H1 (cell line): ENCODE results near the gene CBLL2. TPM values are rescaled to one million over a fixed set of nuclear protein-coding genes. Genes with fewer than 3 reads are reported as not detected.

ENCODE experiments used
- CTCF ChIA-PET: fragments of 300-600 bp; sonication (Branson Sonifier 250); formaldehyde crosslinking; loops from one replicate; lab custom pipeline; 2021; ENCODE audit not compliant: partially characterized antibody; lab: Charles Lee
- POLR2A ChIA-PET: fragments of 300-600 bp; sonication (Branson Sonifier 250); formaldehyde crosslinking; loops from one replicate; lab custom pipeline; 2021; ENCODE audit warnings: inconsistent platforms; ENCODE audit not compliant: partially characterized antibody; lab: Charles Lee
- DNase-seq, 2 experiments: peaks; one replicate each; pipeline versions ENCODE4 v3.0.0 to v3.0.0-alpha.2; 2010 to 2022; ENCODE audit warnings: low spot score in 2 of 2, low read depth in 1 of 2, mixed read lengths in 1 of 2
- FAIRE-seq: peaks from 2 replicates; lab custom pipeline; 2011; peaks lifted over from hg19 to GRCh38; lab: Jason Lieb, UNC
- H2AFZ ChIP-seq: 2 replicates; pipeline ENCODE4 v1.8.1; 2012; ENCODE audit warnings: low read length, inconsistent platforms
- H2AK5ac ChIP-seq: 2 replicates; pipeline ENCODE4 v1.6.1; 2013; ENCODE audit warnings: low read depth, low read length
- H2BK120ac ChIP-seq: replicated peaks from 2 replicates; pipeline ENCODE3; 2013; ENCODE audit warnings: low read depth, low read length, inconsistent platforms
- H2BK12ac ChIP-seq: 2 replicates; pipeline ENCODE4 v1.6.1; 2013; ENCODE audit warnings: low read depth, low read length
- H2BK15ac ChIP-seq: 2 replicates; pipeline ENCODE4 v1.6.1; 2013; ENCODE audit warnings: low read length
- H2BK20ac ChIP-seq: 2 replicates; pipeline ENCODE4 v1.6.1; 2013; ENCODE audit warnings: low read length
- H2BK5ac ChIP-seq: 2 replicates; pipeline ENCODE4 v1.6.1; 2013; ENCODE audit warnings: low read depth, low read length
- H3K14ac ChIP-seq: 2 replicates; pipeline ENCODE4 v1.6.1; 2013; ENCODE audit warnings: inconsistent platforms; ENCODE audit not compliant: insufficient read length
- H3K18ac ChIP-seq: 2 replicates; pipeline ENCODE4 v1.6.1; 2013; ENCODE audit warnings: low read length; ENCODE audit errors: extremely low read depth
- H3K23ac ChIP-seq: 2 replicates; pipeline ENCODE4 v1.6.1; 2013; ENCODE audit warnings: inconsistent platforms; ENCODE audit not compliant: insufficient read length
- H3K23me2 ChIP-seq: 2 replicates; pipeline ENCODE4 v1.6.1; 2013; ENCODE audit warnings: low read depth, low read length
- H3K27ac ChIP-seq: 2 replicates; pipeline ENCODE4 v1.6.1; 2011; ENCODE audit warnings: low read depth, low read length, inconsistent platforms
- H3K27me3 ChIP-seq, 4 experiments: replicated peaks in 1 of 4; 1 replicate in 1 of 4; 2 replicates in 3 of 4; pipeline versions ENCODE4 v1.6.1 to v1.8.1; 2011 to 2013; ENCODE audit warnings: low read length in 3 of 4, mild to moderate bottlenecking in 3 of 4, inconsistent platforms in 2 of 4, mixed read lengths in 2 of 4, moderate library complexity in 1 of 4; ENCODE audit not compliant: control insufficient read depth in 3 of 4, insufficient read depth in 3 of 4; ENCODE audit errors: extremely low read depth in 1 of 4
- H3K36me3 ChIP-seq, 4 experiments: 2 replicates each; pipeline versions ENCODE4 v1.6.1 to v1.8.1; 2011 to 2013; ENCODE audit warnings: mild to moderate bottlenecking in 4 of 4, low read length in 3 of 4, moderate library complexity in 2 of 4, control low read depth in 1 of 4, inconsistent platforms in 1 of 4; ENCODE audit not compliant: insufficient read depth in 4 of 4, control insufficient read depth in 2 of 4
- H3K4ac ChIP-seq: replicated peaks from 2 replicates; pipeline ENCODE3; 2013; ENCODE audit warnings: low read length, low read depth, mixed read lengths, inconsistent platforms; ENCODE audit not compliant: insufficient read length
- H3K4me1 ChIP-seq, 4 experiments: replicated peaks in 1 of 4; 1 replicate in 1 of 4; 2 replicates in 3 of 4; pipeline versions ENCODE4 v1.6.1 to v1.8.1; 2011 to 2013; ENCODE audit warnings: low read length in 3 of 4, inconsistent platforms in 2 of 4, mixed read lengths in 1 of 4; ENCODE audit not compliant: insufficient read depth in 4 of 4, control insufficient read depth in 3 of 4
- H3K4me2 ChIP-seq, 2 experiments: 2 replicates each; pipeline versions ENCODE4 v1.6.1 to v1.8.1; 2011 to 2013; ENCODE audit warnings: low read depth in 2 of 2, low read length in 2 of 2, control low read depth in 1 of 2, inconsistent platforms in 1 of 2, mild to moderate bottlenecking in 1 of 2; ENCODE audit not compliant: insufficient read depth in 1 of 2
- H3K4me3 ChIP-seq, 4 experiments: fragments of 200-600, 300-600 bp in 1 of 4; sonication (generic), shearing (Covaris generic), sonication (Bioruptor Twin) in 1 of 4; 2 replicates each; pipeline versions ENCODE4 v1.5.1 to v1.8.1; 2011 to 2016; ENCODE audit warnings: low read length in 4 of 4, low read depth in 3 of 4, control low read depth in 2 of 4, inconsistent platforms in 2 of 4, mild to moderate bottlenecking in 2 of 4, mixed read lengths in 1 of 4, moderate library complexity in 1 of 4; ENCODE audit not compliant: insufficient read depth in 2 of 4; ENCODE audit errors: extremely low read depth in 1 of 4
- H3K56ac ChIP-seq: replicated peaks from 2 replicates; pipeline ENCODE3; 2013; ENCODE audit warnings: low read depth, mild to moderate bottlenecking, mixed read lengths, low read length, inconsistent platforms; ENCODE audit not compliant: insufficient read length
- H3K79me1 ChIP-seq: 2 replicates; pipeline ENCODE4 v1.6.1; 2013; ENCODE audit warnings: low read depth, low read length, control low read depth
- H3K79me2 ChIP-seq, 2 experiments: 2 replicates each; pipeline versions ENCODE4 v1.6.1 to v1.8.1; 2012 to 2013; ENCODE audit warnings: low read length in 2 of 2, mild to moderate bottlenecking in 2 of 2, inconsistent platforms in 1 of 2; ENCODE audit not compliant: insufficient read depth in 2 of 2, control insufficient read depth in 1 of 2
- H3K9ac ChIP-seq, 4 experiments: replicated peaks in 1 of 4; 1 replicate in 1 of 4; 2 replicates in 3 of 4; pipeline versions ENCODE4 v1.6.1 to v1.8.1; 2011 to 2013; ENCODE audit warnings: low read depth in 3 of 4, low read length in 3 of 4, control low read depth in 2 of 4, mild to moderate bottlenecking in 2 of 4, moderate library complexity in 2 of 4, inconsistent platforms in 1 of 4; ENCODE audit errors: extremely low read depth in 1 of 4
- H3K9me3 ChIP-seq, 2 experiments: 2 replicates each; pipeline versions ENCODE4 v1.6.1 to v1.8.1; 2012 to 2013; ENCODE audit warnings: mild to moderate bottlenecking in 2 of 2, moderate library complexity in 2 of 2, control low read depth in 1 of 2, inconsistent platforms in 1 of 2, low read depth in 1 of 2, low read length in 1 of 2, mixed read lengths in 1 of 2; ENCODE audit not compliant: insufficient read depth in 2 of 2
- H4K20me1 ChIP-seq, 2 experiments: replicated peaks in 1 of 2; 2 replicates each; pipeline versions ENCODE3 to v1.8.1; 2011 to 2013; ENCODE audit warnings: inconsistent platforms in 2 of 2, low read length in 2 of 2, mild to moderate bottlenecking in 1 of 2; ENCODE audit not compliant: insufficient read depth in 2 of 2, control insufficient read depth in 1 of 2
- H4K5ac ChIP-seq: 2 replicates; pipeline ENCODE4 v1.6.1; 2013; ENCODE audit warnings: low read length, low read depth, mixed read lengths, inconsistent platforms; ENCODE audit not compliant: insufficient read length
- H4K8ac ChIP-seq: 2 replicates; pipeline ENCODE4 v1.8.0; 2013; ENCODE audit warnings: mild to moderate bottlenecking, moderate library complexity, low read length, inconsistent platforms; ENCODE audit not compliant: insufficient read depth; ENCODE audit errors: extremely low read depth
- H4K91ac ChIP-seq: replicated peaks from 2 replicates; pipeline ENCODE3; 2013; ENCODE audit warnings: low read length, mixed read lengths, inconsistent platforms; ENCODE audit not compliant: insufficient read length
- ATF3 ChIP-seq: IDR thresholded peaks from 2 replicates; pipeline ENCODE4 v1.6.1; 2011; ENCODE audit warnings: low read depth, mild to moderate bottlenecking, low read length; ENCODE audit not compliant: insufficient read depth
- BRCA1 ChIP-seq: IDR thresholded peaks from 2 replicates; pipeline ENCODE4 v1.6.1; 2012; ENCODE audit warnings: low read depth, low read length, improper control_type of control experiment
- CBX8 ChIP-seq: fragments of 300-800, 300-1000 bp; sonication (generic); IDR thresholded peaks from 2 replicates; pipeline ENCODE4 v1.7.1; 2016; ENCODE audit warnings: low read depth, low read length, borderline replicate concordance
- CEBPB ChIP-seq: IDR thresholded peaks from 2 replicates; pipeline ENCODE4 v1.6.1; 2012; ENCODE audit warnings: low read depth, low read length
- CREB1 ChIP-seq: IDR thresholded peaks from 2 replicates; pipeline ENCODE4 v1.6.1; 2012; ENCODE audit warnings: inconsistent platforms
- GABPA ChIP-seq: IDR thresholded peaks from 2 replicates; pipeline ENCODE4 v1.6.1; 2011; ENCODE audit warnings: mild to moderate bottlenecking, low read length, moderate library complexity, borderline replicate concordance; ENCODE audit not compliant: insufficient read depth
- HDAC6 ChIP-seq: IDR thresholded peaks from one replicate; pipeline ENCODE4 v1.7.1; 2012; ENCODE audit warnings: low read depth, mild to moderate bottlenecking, inconsistent platforms, low read length, moderate library complexity
- JUN ChIP-seq: IDR thresholded peaks from 2 replicates; pipeline ENCODE4 v1.6.1; 2011; ENCODE audit warnings: low read depth, mild to moderate bottlenecking, improper control_type of control experiment, low read length
- KDM5A ChIP-seq: fragments of 200-600 bp; IDR thresholded peaks from 2 replicates; pipeline ENCODE4 v1.7.1; 2012; ENCODE audit warnings: mild to moderate bottlenecking, low read length, inconsistent platforms, mixed read lengths
- SIN3A ChIP-seq, 2 experiments: IDR thresholded peaks in 1 of 2; conservative IDR thresholded peaks in 1 of 2; 2 replicates each; pipeline ENCODE4 v1.6.1; 2011 to 2012; ENCODE audit warnings: low read length in 2 of 2, improper control_type of control experiment in 1 of 2, low read depth in 1 of 2, mild to moderate bottlenecking in 1 of 2
- SUZ12 ChIP-seq: fragments of 200-600 bp; sonication (generic); IDR thresholded peaks from 2 replicates; pipeline ENCODE4 v1.6.1; 2012; ENCODE audit warnings: mild to moderate bottlenecking, inconsistent platforms, low read length, moderate library complexity, mixed read lengths
- TEAD4 ChIP-seq: IDR thresholded peaks from 2 replicates; pipeline ENCODE4 v1.6.1; 2012; ENCODE audit warnings: low read depth, low read length, inconsistent platforms, mixed read lengths
- WGBS, 2 experiments: shearing (Covaris generic) in 1 of 2; methylation state at CpG; one replicate each; pipeline versions ENCODE4 v1.1.6 to v1.1.7; 2013 to 2015; ENCODE audit warnings: low lambda C conversion rate in 2 of 2, mixed read lengths in 2 of 2, inconsistent platforms in 1 of 2, low coverage in 1 of 2, missing lambda C conversion rate in 1 of 2; ENCODE audit not compliant: insufficient replicate concordance in 2 of 2, insufficient coverage in 1 of 2, insufficient read length in 1 of 2; ENCODE audit errors: extremely low coverage in 1 of 2, missing lambda C conversion rate in 1 of 2; 5-methylcytosine and 5-hydroxymethylcytosine counted together
- polyA plus RNA-seq, 7 experiments: library from polyadenylated mRNA; depleted of rRNA in 3 of 7; stranded (reverse) in 5 of 7; unstranded in 2 of 7; fragments of >200 nt in 5 of 7; fragments of 200-250 nt in 2 of 7; gene quantifications; 1 replicate in 5 of 7; 2 replicates in 1 of 7; 4 replicates in 1 of 7; pipeline versions ENCODE4 v1.2.1 to v1.2.3, GENCODE V29; 2011 to 2013; ENCODE audit warnings: missing spikeins in 2 of 7, mixed read lengths in 2 of 7
- total RNA-seq: library from RNA; stranded (reverse); fragmentation: NEBNext Ultra II Directional; extraction: Animal tissue kit (Norgen Biotek cat#: 25700); gene quantifications from 2 replicates; pipeline ENCODE4 v1.2.1, GENCODE V29; 2021

Gene CBLL2
- total and polyA plus RNA-seq, 2 of the 8 experiments (the other 6 are each of a cell fraction or from before 2014, with no cell fraction given): not detected

- H2BK20ac ChIP-seq: no peak overlapping the region
- TF ChIP-seq CREB1 (no peak), CEBPB (no peak), SIN3A (conservative IDR thresholded peaks at IDR 0.05 in 1 of 2, IDR thresholded peaks at IDR 0.05 in 1 of 2; ENCODE audit: low read depth in 1 of 2, low read length in 2 of 2) (no peak), TEAD4 (no peak), BRCA1 (no peak), HDAC6 (no peak), KDM5A (no peak), CBX8 (no peak), ATF3 (no peak), JUN (no peak), GABPA (no peak), SUZ12 (no peak)
- TF ChIP-seq, all 59 proteins: peak for 0
- Histone ChIP-seq H2AK5ac (no peak overlapping the region), H4K5ac (no peak overlapping the region), H3K27ac (no peak overlapping the region), H3K4ac (no peak overlapping the region), H3K18ac (no peak overlapping the region), H2BK15ac (no peak overlapping the region), H4K8ac (no peak overlapping the region), H3K4me3 (no peak overlapping the region), H3K4me1 (no peaks in the 10 kb centered on the region), H3K27me3 (no peaks in the 10 kb centered on the region), H3K9me3 (no peaks in the 10 kb centered on the region), H2AFZ (no peak overlapping the region), H3K36me3 (no peaks in the 10 kb centered on the region), H3K14ac (no peak overlapping the region), H3K9ac (no peak overlapping the region), H3K79me2 (no peaks in the 10 kb centered on the region), H4K91ac (no peak overlapping the region), H3K23ac (no peak overlapping the region), H4K20me1 (no peaks in the 10 kb centered on the region), H2BK120ac (no peak overlapping the region), H2BK5ac (no peak overlapping the region), H3K79me1 (no peaks in the 10 kb centered on the region), H3K23me2 (no peaks in the 10 kb centered on the region), H3K4me2 (no peak overlapping the region), H2BK12ac (no peak overlapping the region), H3K56ac (no peak overlapping the region)
- CTCF ChIA-PET: no interaction called here
- POLR2A ChIA-PET: no interaction called here
- DNase-seq (no peak), FAIRE-seq (no peak)
- WGBS, 2 experiments: 88% methylated on average over 3 of the region's 3 CpGs; no CpG with 5 or more reads in 1 of the 2 experiments
These were observed 24.3 kb upstream of the CBLL2 start for GRCh38 chrX:22248401-22248800.
